T-helper 22 cell (primary cell): ENCODE data around the gene NUDT14.

Source experiments
- DNase-seq: peaks from one replicate; pipeline ENCODE4 v3.0.0-alpha.2; 2020; ENCODE audit warnings: low read depth

The NUDT14 gene

DNA sequence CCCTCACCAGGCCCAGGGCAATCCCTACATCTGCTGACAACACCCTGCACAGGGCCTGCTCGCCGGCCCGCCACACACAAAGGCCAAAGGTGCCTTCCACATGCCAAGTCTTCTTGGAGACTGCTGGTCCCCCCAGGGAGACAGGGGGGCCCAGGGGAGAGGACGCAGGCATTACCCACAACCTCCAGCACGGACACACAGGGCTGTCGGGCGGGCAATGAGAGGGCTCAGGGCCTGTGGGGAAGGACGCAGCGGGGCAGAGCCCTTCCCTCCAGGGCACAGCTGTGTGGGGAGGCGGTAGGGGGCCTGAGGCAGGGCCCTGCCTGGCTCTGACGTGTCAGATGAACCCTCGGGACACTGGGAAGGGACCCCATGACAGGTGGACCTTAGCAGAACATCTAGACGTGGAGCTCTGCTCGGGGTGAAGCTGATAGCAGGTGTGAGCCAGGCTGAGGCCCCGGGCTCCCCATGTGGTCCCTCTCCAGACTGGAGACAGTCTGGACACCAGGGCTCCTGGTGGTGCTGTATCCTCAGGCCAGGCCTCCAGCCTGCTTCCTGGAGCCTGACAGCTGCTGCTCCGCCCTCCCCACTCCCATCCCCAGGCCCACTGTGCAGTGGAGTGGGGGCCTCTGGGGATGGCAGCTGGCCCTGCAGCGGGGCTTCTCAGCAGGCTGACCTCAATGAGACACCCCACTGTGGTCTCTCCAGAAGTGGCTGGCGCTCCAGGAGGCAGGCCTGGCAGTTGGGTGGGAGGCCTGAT is 31.6 kb upstream of the NUDT14 start:
- no peak for DNase-seq

DNA sequence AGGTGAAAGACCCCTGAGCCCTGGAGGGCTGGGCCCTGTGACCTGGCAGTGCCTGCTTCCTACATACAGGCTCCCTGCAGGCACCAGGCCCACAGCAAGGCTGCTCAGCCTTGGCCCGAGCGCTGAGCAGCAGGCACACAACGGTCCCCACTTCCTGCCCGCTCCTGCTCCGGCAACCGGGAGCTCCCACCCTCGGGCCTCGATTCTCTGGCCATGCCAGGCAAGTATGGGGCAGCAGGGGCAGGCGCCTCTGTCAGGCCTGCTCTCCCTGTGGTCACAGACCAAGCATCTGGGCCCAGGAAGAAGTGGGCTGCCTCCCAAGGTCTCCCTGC is 30.6 kb upstream of the NUDT14 start:
- DNase-seq = no peak

DNA sequence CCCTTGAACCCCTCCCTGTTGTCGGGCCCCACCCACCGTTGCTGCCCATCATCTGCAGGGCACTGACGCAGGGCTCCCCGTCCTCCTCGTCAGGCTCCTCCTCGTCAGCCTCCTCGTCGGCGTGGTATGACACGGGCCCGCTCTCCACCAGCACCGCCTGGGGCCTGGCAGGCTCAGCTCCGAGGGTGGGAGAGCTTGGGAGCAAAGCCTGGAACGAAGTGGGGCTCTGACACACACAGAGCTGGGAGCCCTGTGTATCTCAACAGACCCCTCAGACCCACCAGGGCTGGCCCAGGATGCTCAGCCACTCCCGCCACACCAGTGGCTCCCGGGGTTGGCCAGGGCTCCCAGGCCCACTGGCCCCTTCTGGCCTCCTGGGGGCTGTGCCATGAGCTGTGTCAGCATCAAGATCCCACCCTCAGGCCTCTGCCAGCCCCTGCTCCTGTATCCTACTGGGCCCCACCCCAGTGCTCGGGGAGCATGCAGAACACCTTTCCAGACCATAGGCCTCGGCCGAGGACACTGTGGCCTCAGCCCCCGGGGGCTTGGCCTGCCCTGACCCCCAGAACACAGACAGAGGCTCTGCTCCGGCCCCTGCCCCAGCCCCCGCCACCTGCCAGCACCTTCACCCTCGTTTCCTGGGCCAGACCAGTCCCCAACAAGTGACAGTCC is 30.1 kb upstream of the NUDT14 start:
- no peak for DNase-seq

DNA sequence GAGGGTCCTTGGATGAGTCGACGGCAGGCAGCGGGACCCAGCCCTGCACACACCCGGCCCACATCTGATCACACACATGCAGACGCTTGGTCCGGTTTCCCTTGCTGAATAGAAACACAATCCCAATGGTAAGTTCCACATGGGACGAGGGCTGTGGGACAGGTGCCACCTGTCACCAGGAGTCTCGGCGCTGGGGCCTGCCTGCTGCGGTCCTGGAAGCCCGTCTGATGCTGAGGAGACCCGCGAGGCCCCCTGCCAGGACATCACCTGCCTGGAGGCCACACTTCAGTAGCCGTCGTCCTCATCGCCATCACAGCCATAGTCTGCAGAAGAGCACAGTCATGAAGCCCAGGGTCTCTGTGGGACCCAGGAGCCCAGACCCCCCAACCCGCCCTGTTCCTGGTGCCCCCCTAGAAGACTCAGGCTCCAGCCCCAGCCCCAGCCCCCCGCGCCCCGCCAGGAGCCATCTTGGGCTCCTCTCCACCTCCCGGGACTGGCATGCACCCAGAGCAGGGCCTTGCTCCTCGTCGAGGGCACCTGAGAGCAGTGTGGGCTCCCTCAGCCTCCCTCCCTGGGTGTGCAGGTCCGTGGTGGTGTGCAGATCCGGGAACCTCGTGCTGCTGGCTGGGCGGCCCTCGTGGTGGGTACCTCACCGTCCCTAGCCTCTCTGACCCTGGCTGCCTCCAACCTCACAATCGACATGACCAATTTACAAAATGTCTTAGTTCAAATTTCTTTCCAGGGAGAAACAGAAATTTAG is 29.3 kb upstream of the NUDT14 start:
- no peak for DNase-seq

DNA sequence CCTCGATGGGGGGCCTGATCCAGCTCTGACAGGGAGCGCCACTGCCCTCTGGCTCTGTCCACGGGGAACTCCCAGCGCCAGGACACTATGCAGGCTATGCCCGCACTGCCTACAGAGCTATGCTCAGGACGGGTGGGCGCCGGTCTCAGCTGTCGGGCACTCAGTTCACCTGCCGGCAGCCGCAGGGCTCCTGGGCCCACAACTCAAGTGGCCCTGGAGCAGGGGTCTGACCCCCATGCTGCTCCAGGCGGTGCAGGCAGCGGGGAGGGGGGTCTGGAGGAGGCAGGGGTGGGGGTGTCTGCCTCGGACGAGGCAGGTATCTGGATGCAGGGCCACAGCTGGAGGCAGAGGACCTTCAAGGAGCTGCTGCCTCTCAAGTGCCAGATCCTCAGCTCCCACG is 28.5 kb upstream of the NUDT14 start:
- DNase-seq = no peak

DNA sequence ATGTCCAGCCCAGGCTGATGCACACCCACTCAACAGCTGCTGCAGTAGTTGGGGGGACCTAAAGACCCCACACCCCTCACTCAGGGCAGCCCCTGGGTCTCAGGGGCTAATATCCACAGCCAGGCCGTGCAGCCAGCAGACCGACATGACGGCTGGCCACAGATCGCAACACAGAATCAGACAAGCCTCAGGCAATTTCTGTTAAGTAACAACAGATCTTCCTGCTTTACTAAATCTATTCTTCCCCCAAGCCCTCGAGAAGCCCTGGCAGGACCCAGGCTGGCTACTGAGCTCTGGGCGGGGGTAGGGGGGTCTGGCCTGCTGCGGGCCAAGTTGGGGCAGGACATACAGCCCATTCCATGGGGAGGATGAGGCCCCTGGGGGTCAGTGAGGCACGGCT is 28.0 kb upstream of the NUDT14 start:
- no peak for DNase-seq

DNA sequence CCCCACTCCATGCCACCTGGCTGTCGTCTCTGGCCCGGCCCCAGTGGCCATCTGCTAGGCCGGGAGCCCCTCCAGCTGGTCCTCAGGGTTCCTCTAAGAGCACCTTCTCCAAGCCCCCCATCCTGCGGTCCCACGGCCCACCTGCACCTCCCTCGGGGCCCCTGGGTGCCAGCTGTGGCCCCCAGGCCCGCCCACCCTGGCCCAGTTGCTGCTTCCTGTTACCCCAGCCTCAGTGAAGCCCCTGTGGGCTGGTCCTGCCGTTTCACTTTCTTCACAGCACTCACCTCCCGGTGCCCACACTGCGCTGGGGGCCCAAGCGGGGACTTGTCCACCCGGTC is 27.6 kb upstream of the NUDT14 start:
- DNase-seq = no peak

DNA sequence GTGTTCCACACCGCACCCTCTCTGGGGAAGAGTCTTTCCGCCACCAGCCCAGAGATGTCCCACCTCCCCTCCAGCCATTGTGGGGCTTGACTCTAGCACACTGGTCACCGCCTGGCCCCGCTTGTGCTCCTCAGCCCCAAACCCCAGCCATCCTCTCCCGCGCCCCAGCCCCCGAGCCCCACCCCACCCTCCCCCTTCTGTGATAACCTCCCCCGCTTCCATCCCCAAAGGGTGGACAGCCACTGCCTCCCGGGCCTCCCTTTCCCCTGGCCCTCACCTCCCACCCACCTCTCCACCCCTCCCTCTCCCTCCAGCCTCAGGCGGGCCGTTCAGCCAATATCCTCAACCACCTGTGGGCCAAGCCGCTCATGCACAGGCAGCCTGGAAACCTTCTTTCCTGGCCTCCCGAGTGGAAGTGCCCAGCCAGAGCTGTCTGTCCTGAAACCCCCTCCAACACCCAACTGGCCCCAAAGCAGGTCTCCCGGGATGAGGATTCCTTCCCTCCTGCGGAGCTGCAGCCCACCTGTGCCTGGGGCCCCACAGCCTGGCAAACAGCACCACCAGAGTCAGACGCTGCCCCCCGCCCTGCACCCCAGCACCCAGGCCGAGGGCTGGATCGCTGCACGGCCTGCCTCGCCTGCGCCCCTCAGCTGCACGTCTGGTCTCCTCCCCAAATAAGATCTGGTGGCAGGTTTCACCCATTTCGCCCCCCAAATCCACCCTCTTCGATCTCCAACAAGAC is 27.1 kb upstream of the NUDT14 start:
- no peak for DNase-seq

DNA sequence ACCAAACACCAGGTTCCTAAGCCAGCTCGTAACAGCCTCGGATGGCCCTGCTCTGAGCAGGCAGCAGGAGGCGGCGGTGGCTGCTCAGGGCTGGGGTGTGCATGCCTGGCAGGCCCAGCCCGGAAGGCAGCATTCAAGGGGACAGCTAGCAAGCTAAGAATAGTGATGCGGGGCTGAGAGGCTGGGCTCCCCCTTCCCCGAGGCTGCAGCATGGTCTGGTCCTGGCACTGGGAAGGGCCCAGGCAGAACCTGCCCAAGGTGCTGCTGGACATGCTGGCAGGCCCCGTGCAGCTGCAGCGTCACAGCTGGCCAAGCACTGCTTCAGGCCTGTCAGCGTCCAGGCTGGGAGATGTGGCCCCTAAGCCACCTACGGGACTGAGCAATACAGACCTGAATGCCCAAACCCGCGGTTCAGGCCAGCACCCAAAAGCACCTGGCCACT is 26.4 kb upstream of the NUDT14 start:
- no peak for DNase-seq

DNA sequence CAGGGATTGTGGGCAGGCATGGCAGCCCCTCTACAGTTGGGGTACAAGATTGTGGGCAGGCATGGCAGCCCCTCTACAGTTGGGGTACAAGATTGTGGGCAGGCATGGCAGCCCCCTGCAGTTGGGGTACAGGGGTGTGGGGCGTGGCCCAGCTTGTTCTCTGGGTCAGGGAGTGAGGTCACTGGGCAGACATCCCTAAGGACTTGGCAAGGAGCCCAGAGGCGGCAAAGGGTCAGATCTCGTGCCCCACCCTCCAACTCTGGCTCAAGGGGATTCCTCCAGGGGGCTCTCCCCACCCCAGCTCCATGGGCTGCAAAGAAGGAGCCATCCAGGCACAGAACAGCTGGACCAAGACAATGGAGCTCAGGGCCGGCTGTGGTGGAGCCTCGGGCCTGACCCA is 25.8 kb upstream of the NUDT14 start:
- DNase-seq = no peak

DNA sequence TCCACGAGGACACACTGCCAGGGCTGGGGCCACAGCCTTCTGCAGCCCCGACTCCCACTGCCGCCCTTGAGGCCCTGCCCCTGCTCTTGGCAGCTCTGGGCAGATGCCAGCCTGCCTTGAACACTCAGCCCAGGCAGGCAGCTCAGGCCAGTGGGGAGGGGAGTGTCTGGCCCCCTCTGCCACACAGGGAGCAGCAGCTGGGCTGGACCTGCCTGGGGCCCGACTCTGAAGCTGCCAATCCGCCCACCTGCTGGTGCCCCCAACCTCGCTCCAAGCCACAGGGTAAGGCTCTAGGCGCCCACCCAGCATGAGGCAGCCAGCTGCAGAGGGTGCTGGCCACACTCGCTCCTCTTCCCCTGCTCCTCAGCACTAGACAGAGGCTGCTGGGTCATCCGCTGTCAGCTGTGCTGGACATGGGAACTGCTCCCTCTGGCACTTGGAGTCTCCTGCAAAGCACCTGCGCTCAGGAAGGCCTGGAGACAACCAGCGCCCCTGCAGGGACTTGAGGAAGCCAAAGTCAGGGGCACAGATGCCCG is 24.6 kb upstream of the NUDT14 start:
- DNase-seq = no peak

DNA sequence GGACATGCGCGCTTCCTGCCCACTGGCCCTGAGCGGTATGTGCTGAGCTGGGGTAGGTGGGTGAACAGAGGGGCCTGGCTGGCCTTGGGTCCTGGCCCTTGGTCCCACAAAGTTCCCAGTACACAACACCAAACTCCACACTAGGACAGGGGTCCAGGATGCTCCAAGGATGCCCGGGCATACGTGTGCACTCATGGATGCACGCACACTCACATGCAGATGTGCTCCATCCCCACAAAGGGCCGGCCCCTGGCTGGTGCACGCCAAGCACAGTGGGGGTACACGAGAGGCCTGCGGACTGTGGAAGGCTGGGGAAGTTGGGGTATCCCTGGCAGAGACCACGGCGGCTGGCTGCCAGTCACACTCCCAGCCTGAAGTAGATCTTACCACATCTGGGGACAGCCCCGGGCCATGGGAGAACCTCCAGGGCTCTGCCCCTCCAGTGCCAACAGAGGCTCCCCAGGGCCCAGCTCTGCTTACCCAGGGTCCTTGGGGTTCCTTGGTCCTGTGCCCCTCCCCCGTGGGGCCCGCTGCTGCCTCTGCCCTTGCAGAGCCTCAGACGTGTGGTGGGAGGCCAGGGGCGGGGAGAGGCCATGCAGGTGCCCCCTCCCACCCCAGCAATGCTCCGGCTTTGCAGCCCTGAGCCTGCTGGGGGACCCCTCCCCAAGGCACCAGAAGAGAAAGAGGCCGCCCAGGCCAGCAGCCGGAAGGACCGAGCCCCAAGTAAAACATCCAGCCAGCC is 24.0 kb upstream of the NUDT14 start:
- DNase-seq = no peak

DNA sequence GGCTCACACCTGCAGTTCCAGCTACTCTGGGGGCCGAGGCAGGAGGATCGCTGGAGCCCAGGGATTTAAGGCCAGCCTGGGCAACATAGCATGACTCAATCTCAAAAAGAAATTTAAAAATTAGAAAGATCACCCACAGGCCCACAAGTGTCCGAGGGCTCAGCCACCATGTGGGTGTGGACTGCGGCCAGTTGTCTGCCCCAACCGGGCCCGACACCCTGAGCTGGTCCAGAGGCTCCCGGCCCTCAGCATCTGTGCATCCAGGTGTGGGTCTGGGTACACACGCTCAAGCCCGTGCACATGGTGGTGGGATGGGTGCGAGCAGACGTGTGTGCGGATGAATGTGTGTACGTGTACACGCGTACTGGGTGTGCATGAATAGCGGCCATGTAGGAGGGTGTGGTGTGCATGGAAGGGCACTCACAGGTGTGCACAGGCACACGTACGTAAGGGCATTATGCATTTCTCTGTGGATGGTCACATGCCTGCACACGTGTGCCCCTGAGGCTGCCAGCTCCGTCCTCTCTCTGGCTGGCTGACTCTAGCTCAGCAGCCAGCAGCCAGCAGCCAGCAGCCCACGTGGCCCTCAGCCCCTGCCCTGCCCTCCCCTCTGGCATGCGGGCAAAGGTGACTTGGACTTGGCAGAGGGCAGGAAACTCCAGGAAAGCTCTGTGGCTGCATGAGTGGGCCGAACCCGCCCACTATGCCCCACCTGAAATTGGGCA is 23.3 kb upstream of the NUDT14 start:
- DNase-seq = no peak

DNA sequence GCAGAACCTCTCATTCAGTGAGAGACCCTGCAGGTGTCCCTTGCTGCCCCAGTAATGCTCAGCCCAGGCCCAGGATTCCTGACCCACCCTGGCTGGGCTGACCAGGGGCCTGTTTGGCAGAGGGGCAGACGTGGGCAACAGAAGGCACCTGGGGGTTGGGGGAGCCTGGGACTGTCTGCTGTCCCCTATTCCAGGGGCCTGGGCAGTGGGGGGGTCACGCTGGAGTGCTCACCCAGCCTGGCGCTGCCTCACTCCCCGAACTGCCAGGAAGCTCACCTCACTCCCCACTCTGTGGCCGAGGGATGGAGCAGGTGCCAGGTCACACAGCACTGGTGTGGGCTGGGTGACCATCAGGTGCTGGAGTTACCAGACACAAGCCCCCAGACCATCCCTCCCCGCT is 22.6 kb upstream of the NUDT14 start:
- DNase-seq = no peak

DNA sequence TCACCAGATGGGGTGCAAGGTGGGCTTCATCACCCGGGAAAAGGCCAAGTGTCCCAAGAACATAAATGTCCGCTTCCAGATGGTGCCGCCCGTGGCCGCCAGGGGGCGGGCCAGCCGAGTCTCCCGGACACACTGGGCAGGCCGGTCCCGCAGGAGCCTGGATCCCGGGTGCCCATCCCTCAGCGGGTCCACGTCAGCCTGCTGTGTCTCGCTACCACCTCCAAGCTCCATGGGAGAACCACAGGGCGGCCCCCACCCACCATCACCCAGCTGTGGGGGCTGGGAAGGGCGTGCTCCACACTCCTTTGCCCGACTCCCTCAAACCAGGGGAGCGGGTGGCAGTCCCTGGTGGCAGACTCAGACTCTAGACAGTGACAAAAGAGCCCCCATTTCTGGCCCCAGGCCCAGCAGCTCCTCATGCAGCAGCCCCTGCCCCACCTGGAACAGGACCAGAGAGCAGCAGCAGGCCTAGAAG is 22.0 kb upstream of the NUDT14 start:
- DNase-seq = no peak

DNA sequence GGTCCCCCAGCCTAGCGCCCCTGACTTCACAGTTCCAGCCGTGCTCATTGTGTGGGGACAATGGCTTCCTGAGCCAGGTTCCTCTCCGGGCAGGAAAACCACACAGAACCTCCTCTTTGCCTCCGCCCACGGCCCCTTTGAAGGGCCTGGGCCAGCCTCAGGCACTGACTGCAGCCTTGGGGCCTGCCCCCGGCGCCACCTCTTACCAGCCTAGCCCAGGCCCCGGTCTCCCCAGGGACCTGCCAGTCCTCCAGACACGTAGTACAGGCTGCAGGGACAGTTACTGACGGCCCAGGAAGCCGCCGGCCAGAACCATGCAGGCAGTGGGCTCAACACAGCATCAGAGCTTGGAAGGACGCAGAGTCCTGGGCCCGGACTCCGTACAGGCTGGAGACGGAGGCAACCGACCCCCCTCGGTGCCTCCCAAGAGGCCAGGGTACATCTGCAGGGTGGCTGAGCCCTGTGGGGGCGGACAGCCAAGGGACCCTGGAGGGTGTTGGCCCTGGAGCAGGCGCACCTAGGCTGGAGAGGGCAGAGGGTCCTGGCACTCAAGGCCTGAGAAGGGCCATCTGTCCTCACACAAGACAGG is 20.9 kb upstream of the NUDT14 start:
- no peak for DNase-seq

DNA sequence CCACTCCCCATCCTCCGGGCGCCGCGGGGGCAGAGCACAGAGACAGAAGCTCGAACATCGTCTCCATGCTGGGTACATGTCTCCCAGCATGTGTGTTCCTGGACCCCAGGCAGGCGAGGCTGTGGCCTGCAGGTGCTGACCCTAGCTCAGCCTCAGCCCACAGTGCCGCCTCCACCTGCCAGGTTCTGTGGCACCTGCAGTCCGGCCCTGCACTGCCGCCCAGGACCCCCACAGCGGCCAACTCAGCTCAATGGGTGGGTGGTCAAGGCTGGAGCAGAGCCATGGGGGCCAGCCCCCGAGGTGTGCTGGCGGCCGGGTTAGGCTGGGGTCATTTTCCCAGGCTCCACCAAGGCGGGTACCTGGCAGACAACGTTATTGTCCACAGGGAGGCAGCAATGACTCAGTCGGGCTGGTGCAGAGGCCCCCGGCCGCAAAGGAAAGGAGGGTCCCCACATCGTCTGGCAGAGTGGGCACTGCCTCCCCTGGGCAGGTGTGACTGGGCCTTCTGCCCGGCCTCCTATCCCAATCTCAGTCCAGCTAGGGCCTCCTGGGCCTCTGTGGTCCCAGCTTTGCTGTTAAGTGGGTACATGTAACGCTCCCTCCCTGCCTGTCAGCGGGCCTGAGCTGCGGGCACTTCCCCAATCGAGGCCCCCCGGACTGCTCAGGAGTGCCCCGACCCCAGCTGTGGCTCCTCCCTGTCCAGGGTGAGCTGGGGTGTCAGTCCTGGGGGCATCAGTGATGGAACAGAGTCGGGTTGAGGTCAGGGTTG is 20.2 kb upstream of the NUDT14 start:
- no peak for DNase-seq

DNA sequence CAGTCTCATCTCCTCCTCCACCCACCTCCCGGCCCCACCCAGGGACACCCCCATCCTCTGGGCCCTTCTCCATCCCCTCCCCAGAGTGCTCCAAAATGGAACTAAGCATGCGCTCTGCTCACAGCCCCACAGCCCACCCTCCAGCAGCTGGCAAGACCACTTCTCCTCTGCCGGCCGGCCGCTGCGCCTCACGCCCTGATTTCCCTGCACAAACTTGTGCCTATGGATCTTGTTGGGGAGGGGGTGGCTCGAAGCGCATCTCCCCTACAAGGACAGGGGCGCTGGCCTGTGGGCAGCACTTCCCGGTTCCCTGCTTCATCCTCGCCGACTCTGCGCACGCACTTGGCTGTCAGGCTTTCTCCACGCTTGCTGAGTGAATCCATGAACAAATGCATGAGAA is 19.5 kb upstream of the NUDT14 start:
- DNase-seq = no peak

DNA sequence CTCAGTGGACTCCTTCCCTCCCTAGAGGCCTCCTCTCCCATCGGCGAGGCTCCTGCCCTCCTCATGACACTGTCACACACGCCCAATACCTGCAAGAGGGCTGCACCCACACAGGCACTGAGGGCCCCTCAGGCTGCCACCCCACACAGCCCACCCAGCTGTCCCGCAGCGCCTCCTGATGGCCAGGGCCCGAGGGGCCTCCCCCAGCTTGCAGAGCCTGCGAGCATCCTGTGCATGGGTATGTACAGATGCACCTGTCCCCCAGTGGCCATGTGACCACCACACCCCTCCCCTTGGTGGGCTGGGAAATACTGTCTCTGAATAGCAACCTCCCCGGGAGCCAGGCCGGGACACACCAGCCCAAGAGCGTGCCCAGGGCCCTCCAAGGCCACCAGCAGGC is 19.0 kb upstream of the NUDT14 start:
- no peak for DNase-seq

DNA sequence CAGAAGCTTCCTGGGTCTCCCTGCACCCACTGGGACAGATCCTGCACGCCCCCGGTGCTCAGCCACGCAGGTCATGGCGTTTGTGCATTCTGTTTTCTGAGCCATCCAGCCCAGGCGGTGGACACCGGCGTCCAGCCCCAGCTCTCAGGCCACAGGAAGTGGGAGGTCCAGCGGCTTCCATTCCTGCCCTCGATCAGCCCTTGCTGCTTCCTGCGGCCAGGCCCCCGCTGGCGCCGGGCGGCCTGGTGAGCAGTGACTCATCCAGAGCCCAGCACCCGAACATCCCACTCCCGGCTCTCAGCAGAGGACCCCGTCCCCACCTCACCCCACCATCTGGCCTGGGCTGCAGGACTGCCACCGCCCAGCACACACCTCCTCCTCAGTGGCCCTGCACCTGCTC is 18.0 kb upstream of the NUDT14 start:
- DNase-seq = no peak
